ENCODE results near the gene SGSM2.

Gene SGSM2

GRCh38 chr17:2369551-2370210, 32.4 kb downstream of the SGSM2 start:
- DNase-seq (ENCODE audit: low read depth in 2 of 2): no peak

- DNase-seq (ENCODE audit: low read depth in 2 of 2): no peak
Measured at GRCh38 chr17:2370211-2370589, 32.9 kb downstream of the SGSM2 start.

- no peak for DNase-seq (ENCODE audit: low read depth in 2 of 2)
Measured at GRCh38 chr17:2371183-2372130, 34.2 kb downstream of the SGSM2 start.

- DNase-seq (ENCODE audit: low read depth in 2 of 2): no peak
Measured at GRCh38 chr17:2372180-2372579, 34.9 kb downstream of the SGSM2 start.

GRCh38 chr17:2372681-2373080, 35.4 kb downstream of the SGSM2 start:
- no peak for DNase-seq (ENCODE audit: low read depth in 2 of 2)

- no peak for DNase-seq (ENCODE audit: low read depth in 2 of 2)
Measured at GRCh38 chr17:2373179-2373578, 35.9 kb downstream of the SGSM2 start.

- no peak for DNase-seq (ENCODE audit: low read depth in 2 of 2)
Measured at GRCh38 chr17:2374549-2375285, 37.4 kb downstream of the SGSM2 start.

DNA sequence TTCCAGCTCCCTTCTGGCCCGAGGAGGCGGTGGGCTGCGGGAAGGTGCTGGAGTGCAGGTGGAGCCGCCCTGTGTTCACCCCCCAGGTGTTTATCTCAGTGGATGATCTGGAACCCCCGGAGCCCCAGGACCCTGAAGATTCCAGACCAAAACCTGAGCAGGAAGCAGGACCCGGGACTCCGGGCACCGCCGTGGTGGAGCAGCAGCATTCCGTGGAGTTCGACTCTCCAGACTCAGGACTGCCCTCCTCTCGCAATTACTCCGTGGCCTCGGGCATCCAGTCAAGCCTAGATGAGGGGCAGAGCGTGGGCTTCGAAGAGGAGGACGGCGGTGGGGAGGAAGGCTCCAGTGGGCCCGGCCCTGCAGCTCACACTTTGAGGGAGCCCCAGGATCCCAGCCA, 38.1 kb downstream of the SGSM2 start:
- DNase-seq (ENCODE audit: low read depth in 2 of 2): no peak

DNA sequence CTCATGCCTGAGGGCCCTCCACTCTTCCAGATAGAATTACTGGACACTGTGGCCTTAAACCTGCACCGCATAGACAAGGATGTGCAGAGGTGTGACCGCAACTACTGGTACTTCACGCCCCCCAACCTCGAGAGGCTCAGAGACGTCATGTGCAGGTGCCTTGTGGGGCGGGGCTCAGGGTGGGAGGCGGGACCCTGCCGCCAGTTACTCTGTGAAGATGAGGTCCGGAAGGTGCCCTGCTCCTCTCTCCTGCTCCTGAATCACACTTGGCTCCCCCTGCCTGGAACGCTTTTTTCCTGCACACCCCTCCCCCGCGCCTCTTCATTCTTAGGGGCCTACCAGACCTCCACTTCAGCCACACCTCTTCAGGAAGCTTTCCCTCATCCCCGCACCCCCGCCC, 38.8 kb downstream of the SGSM2 start:
- DNase-seq (ENCODE audit: low read depth in 2 of 2): no peak

GRCh38 chr17:2377659-2378058, 40.4 kb downstream of the SGSM2 start:
- DNase-seq (ENCODE audit: low read depth in 2 of 2): no peak

DNA sequence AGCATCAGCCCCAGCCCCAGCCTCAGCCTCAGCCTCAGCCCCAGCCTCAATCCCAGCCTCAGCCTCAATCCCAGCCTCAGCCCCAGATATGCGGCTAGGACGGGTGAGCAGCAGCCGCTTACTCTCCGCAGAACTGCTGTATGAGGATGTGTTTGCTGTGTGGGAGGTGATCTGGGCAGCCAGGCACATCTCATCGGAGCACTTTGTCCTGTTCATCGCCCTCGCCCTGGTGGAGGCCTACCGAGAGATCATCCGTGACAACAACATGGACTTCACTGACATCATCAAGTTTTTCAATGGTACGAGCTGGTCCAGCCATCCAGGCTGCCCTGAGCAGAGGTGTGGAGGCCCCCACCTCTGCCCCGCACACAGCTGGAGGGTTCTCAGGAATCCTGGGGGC, 41.6 kb downstream of the SGSM2 start:
- DNase-seq (ENCODE audit: low read depth in 2 of 2): no peak

DNA sequence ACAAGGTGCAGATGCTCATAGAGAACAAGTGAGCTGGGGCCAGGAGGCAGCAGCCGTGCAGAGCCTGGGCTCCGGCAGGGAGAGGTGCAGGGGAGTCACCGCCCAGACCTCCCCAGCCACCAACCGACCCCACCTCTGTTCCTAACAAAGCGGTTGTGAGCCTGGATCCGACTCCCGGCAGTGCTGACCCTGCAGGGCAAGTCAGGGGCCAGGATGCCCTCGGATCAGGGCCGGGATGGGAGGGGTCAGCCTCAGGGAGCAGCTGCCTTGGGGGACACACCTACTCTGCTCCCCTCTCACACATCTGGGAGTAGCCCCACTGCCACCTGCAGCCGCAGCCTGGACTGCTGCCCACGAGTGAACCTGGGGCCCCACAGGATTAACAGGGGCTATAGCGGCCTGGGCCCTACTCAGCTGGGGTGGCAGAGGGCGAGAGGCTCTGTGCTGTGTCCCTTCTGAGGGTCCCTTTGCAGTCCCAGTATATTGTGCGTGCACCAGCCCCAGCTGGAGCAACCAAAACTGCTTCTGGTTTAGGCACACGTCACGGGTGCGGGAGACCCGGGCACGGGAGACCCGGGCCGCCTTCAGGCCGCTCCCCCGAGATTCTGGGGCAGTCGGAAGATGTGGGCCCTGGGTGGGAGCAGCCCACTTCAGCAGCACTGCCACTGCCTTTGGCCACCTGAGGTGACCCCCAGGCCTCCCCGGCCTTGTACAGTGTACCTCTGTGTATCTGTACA, 42.4 kb downstream of the SGSM2 start:
- no peak for DNase-seq (ENCODE audit: low read depth in 2 of 2)

- no peak for DNase-seq (ENCODE audit: low read depth in 2 of 2)
Measured at GRCh38 chr17:2380226-2380922, 43.1 kb downstream of the SGSM2 start.

DNA sequence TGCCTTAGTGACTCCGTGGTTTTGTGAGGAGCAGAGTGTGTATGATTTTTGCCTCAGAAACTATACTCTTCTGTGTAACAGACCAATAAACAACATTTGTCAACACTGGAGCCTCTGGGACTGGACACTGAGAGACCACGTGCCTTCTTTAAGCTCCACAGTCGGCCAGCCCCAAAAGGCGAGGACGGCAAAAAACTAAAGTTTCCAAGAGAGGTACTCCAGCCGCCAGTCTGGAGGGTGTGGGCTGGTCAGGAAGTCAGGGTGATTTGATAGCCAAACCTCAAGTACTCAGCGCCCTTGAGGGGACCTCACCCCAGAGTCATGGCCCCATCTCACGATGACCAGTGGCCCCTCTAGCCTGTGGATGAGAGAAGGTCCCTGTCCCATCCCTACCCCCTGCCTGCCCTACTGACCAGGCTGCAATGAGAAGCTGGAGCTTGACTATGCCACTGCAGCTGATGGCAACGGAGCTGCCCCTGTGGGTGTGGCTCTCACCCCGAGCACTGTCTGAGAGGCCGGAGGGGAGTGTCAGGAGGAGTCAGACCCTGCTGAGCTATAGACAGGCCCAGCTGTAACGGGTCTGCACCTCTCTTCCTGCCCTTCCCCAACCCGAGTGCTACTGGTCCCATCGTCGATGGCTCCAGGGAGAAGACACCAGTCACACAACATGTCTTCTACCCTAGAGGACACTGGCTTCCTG, 43.8 kb downstream of the SGSM2 start:
- DNase-seq (ENCODE audit: low read depth in 2 of 2): no peak

DNA sequence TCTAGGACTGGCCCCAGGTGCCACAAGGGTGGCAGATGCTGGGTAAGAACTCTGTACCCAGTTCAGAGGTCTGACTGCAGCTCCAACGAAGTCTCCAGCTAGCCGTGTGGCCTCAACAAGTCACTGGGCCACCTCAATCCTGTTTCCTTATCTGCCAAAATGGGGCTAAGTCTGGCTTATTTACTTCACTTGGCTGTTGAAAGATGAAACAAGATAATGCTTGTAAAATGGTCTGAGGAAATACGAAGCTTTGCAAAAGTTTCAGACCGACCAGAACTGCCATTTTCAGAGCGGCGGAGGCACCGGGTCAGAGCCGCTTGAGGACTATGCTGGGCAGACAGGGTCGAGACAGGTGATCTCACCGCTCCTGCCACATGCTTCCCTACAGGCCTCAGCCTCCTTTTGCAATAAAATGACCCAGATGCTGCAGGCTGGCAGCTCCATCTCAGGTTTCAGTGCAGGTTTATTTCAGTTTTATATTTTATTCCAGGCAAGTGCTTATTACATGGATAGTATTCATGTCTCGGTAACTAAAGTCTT, 46.4 kb downstream of the SGSM2 start:
- DNase-seq (ENCODE audit: low read depth in 2 of 2): no peak

DNA sequence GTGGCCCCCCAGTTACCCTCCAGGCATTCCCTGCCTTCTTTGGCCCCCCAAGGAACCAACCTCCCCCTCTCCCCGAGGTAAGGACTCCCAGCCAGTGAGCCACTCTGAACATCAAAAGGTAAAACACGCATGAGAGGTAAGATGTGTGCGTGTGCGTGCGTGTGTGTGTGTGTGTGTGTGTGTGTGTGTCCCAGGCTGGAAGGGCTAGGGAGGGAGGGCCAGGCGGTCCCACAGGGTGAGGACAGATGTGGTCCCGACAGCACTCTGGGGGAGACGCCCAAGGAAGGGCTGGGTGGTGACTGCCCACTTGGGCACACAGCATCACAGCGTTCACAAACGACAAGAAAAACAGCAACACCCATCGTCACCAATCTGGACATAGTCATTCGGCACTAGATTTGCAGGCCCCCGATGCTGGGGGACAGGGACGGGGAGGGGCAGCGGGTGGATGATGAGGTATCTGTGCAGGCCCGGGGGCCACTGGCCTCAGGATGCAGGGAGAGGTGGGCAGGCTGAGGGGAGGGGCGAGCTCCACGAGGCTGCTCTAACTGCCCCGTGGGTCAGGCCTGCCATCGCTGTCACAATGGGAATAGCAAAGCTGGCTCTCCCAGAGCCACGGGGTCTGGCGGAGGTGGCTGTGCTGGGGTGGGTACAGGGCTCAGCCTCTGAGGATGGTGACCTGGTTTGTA, 47.3 kb downstream of the SGSM2 start:
- DNase-seq (ENCODE audit: low read depth in 2 of 2): no peak

- no peak for DNase-seq (ENCODE audit: low read depth in 2 of 2)
Measured at GRCh38 chr17:2385240-2386210, 48.2 kb downstream of the SGSM2 start.

DNA sequence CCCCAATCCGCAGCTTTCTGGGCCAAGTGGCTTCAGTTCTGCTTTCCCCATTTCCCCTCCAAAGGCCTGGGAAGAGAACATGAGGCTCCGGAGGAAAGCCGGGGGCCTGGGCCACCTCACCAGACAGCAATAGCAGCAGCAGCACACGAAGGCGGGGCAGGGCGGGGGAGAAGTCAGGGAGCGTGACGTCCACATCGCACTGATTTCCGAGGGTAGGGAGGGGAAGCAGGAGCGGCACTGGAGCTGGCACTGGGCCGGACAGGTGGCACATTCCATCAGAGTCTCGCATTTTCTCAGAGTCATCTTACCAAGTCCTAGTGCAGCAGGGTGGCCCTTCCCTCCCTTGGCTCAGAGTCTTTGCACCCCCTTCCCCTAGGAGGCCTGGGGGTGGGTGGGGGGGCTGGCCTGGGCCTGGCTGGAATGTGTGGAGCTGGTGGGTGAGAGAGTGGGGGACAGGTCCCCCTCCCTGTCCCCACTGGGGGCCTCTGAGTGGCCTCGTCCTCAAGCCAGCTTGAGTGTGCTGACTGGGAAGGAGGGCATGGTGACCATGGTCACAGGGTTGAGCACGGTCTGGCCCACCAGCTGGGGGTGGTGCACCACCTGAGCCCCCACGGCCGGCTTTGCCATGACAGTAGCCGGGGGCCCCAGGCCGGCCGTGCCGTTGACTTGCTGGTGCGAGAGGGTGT, 49.2 kb downstream of the SGSM2 start:
- no peak for DNase-seq (ENCODE audit: low read depth in 2 of 2)

Data from fibroblast of skin of left biceps (primary cell).